ENCODE data around the gene EFNA3. TPM values are rescaled to one million over a fixed set of nuclear protein-coding genes. Genes with fewer than 3 reads are reported as not detected.

The EFNA3 gene
- total RNA-seq, 3 donors from 2014 or later, result 0.84 to 2.0 (median 1.1) TPM

- DNase-seq, result no peak
- H3K27me3 Mint-ChIP-seq (ENCODE audit: low read depth), result peaks cover 6% of the 10 kb centered on the region
- peaks cover 6% of the 10 kb centered on the region for H3K4me1 Mint-ChIP-seq (ENCODE audit: low read depth)
- no peak for ATAC-seq
- H3K9me3 Mint-ChIP-seq, result no peaks in the 10 kb centered on the region
- H3K36me3 Mint-ChIP-seq (ENCODE audit: insufficient read depth), result no peaks in the 10 kb centered on the region
- H3K4me3 Mint-ChIP-seq, result no peak overlapping the region
Measured at GRCh38 chr1:155042789-155043188, 35.8 kb upstream of the EFNA3 start.

GRCh38 chr1:155043301-155043702 lies 35.3 kb upstream of the EFNA3 start:
- peaks cover 6% of the 10 kb centered on the region for H3K4me1 Mint-ChIP-seq (ENCODE audit: low read depth)

GRCh38 chr1:155043793-155044192 lies 34.8 kb upstream of the EFNA3 start:
- DNase-seq (no peak), ATAC-seq (no peak)
- peaks cover 3% of the 10 kb centered on the region for H3K27me3 Mint-ChIP-seq (ENCODE audit: low read depth)
- H3K4me1 Mint-ChIP-seq (ENCODE audit: low read depth), result peaks cover 6% of the 10 kb centered on the region
- no peaks in the 10 kb centered on the region for H3K9me3 Mint-ChIP-seq
- H3K36me3 Mint-ChIP-seq (ENCODE audit: insufficient read depth), result no peaks in the 10 kb centered on the region
- no peak overlapping the region for H3K4me3 Mint-ChIP-seq

More at GRCh38 chr1:155043301-155043702, 35.3 kb upstream of the EFNA3 start:
- no peak overlapping the region for H3K4me3 Mint-ChIP-seq
- peaks cover 6% of the 10 kb centered on the region for H3K27me3 Mint-ChIP-seq (ENCODE audit: low read depth)
- H3K36me3 Mint-ChIP-seq (ENCODE audit: insufficient read depth), result no peaks in the 10 kb centered on the region
- ATAC-seq (no peak), DNase-seq (no peak)
- no peaks in the 10 kb centered on the region for H3K9me3 Mint-ChIP-seq

GRCh38 chr1:155044365-155044764 lies 34.3 kb upstream of the EFNA3 start:
- H3K27me3 Mint-ChIP-seq (ENCODE audit: low read depth), result peaks cover 3% of the 10 kb centered on the region
- no peaks in the 10 kb centered on the region for H3K36me3 Mint-ChIP-seq (ENCODE audit: insufficient read depth)
- no peaks in the 10 kb centered on the region for H3K9me3 Mint-ChIP-seq
- peaks cover 6% of the 10 kb centered on the region for H3K4me1 Mint-ChIP-seq (ENCODE audit: low read depth)
- no peak for ATAC-seq
- DNase-seq, result no peak
- no peak overlapping the region for H3K4me3 Mint-ChIP-seq

- Mint-ChIP-seq H3K4me3 (no peak overlapping the region), H3K36me3 (ENCODE audit: insufficient read depth) (no peaks in the 10 kb centered on the region), H3K4me1 (ENCODE audit: low read depth) (peaks cover 7% of the 10 kb centered on the region), H3K27me3 (ENCODE audit: low read depth) (peaks cover 3% of the 10 kb centered on the region), H3K9me3 (no peaks in the 10 kb centered on the region)
- peak; percentile 90 to 95 for ATAC-seq
- peak; percentile 49 for DNase-seq
Measured at GRCh38 chr1:155044812-155045657, 33.6 kb upstream of the EFNA3 start.

GRCh38 chr1:155048449-155049334 lies 29.9 kb upstream of the EFNA3 start:
- Mint-ChIP-seq H3K9me3 (no peaks in the 10 kb centered on the region), H3K36me3 (ENCODE audit: insufficient read depth) (no peaks in the 10 kb centered on the region), H3K4me3 (no peak overlapping the region), H3K4me1 (ENCODE audit: low read depth) (peaks cover 26% of the 10 kb centered on the region), H3K27me3 (ENCODE audit: low read depth) (peaks cover 3% of the 10 kb centered on the region)
- ATAC-seq (no peak), DNase-seq (no peak)

GRCh38 chr1:155049651-155050559 lies 28.7 kb upstream of the EFNA3 start:
- peak overlapping the region; percentile 85 for H3K4me3 Mint-ChIP-seq
- H3K36me3 Mint-ChIP-seq (ENCODE audit: insufficient read depth), result no peaks in the 10 kb centered on the region
- DNase-seq (no peak), ATAC-seq (no peak)
- no peaks in the 10 kb centered on the region for H3K27me3 Mint-ChIP-seq (ENCODE audit: low read depth)
- H3K4me1 Mint-ChIP-seq (ENCODE audit: low read depth), result peaks cover 23% of the 10 kb centered on the region
- H3K9me3 Mint-ChIP-seq, result no peaks in the 10 kb centered on the region

GRCh38 chr1:155050560-155051341 lies 27.9 kb upstream of the EFNA3 start, which contains the start of gene ADAM15:
Gene ADAM15 (plus strand): TSS chr1:155051316. CDS start chr1:155051387, 71 bp downstream.
- DNase-seq (peak; percentile 73), ATAC-seq (peak; percentile 87)
- H3K9me3 Mint-ChIP-seq, result no peaks in the 10 kb centered on the region
- no peaks in the 10 kb centered on the region for H3K36me3 Mint-ChIP-seq (ENCODE audit: insufficient read depth)
- H3K27me3 Mint-ChIP-seq (ENCODE audit: low read depth), result no peaks in the 10 kb centered on the region
- H3K4me1 Mint-ChIP-seq (ENCODE audit: low read depth), result peaks cover 20% of the 10 kb centered on the region
- peak within 1 kb of the TSS; percentile 85 for H3K4me3 Mint-ChIP-seq

GRCh38 chr1:155051342-155051776 lies 27.3 kb upstream of the EFNA3 start:
- DNase-seq (no peak), ATAC-seq (no peak)
- H3K9me3 Mint-ChIP-seq, result no peaks in the 10 kb centered on the region
- no peaks in the 10 kb centered on the region for H3K27me3 Mint-ChIP-seq (ENCODE audit: low read depth)
- peak overlapping the region; percentile 82 for H3K4me3 Mint-ChIP-seq
- H3K4me1 Mint-ChIP-seq (ENCODE audit: low read depth), result peaks cover 20% of the 10 kb centered on the region
- H3K36me3 Mint-ChIP-seq (ENCODE audit: insufficient read depth), result peaks cover 2% of the 10 kb centered on the region

GRCh38 chr1:155051777-155052398 lies 26.7 kb upstream of the EFNA3 start:
- DNase-seq (peak; percentile 44), ATAC-seq (peak; percentile 33 to 34)
- H3K36me3 Mint-ChIP-seq (ENCODE audit: insufficient read depth), result peaks cover 2% of the 10 kb centered on the region
- no peaks in the 10 kb centered on the region for H3K9me3 Mint-ChIP-seq
- H3K4me1 Mint-ChIP-seq (ENCODE audit: low read depth), result peaks cover 20% of the 10 kb centered on the region
- peak overlapping the region; percentile 82 for H3K4me3 Mint-ChIP-seq
- H3K27me3 Mint-ChIP-seq (ENCODE audit: low read depth), result no peaks in the 10 kb centered on the region

- Mint-ChIP-seq H3K27me3 (ENCODE audit: low read depth) (no peaks in the 10 kb centered on the region), H3K4me1 (ENCODE audit: low read depth) (peaks cover 20% of the 10 kb centered on the region), H3K4me3 (peak overlapping the region; percentile 82), H3K9me3 (no peaks in the 10 kb centered on the region), H3K36me3 (ENCODE audit: insufficient read depth) (peaks cover 5% of the 10 kb centered on the region)
- DNase-seq (no peak), ATAC-seq (no peak)
Measured at GRCh38 chr1:155052439-155053395, 25.9 kb upstream of the EFNA3 start.

GRCh38 chr1:155053531-155054105 lies 25.0 kb upstream of the EFNA3 start:
- DNase-seq (no peak), ATAC-seq (no peak)
- Mint-ChIP-seq H3K36me3 (ENCODE audit: insufficient read depth) (peaks cover 6% of the 10 kb centered on the region), H3K9me3 (no peaks in the 10 kb centered on the region), H3K27me3 (ENCODE audit: low read depth) (no peaks in the 10 kb centered on the region), H3K4me3 (peak overlapping the region; percentile 82), H3K4me1 (ENCODE audit: low read depth) (peaks cover 20% of the 10 kb centered on the region)
